ENCODE measurements around the gene CMTM6.

DNA sequence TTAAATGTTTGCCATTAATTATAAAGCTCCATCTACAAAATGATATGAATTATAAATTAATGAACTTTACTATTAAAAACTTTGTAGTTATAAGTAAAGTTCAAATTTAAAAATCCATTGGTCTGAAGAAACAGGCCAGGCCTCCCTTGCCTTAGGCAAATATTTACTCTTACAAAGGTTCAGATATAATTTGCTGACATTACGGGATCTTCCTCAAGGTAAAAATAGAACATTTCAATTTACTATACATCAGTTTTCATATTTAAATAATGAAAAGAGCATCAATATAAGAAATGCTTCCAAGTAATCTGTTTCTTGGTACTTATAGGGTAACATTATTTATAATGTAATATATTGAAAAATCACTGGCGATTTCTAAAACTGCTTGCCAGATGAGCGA is 3.7 kb downstream of the CMTM6 start:
- no peak for TF ChIP-seq ARHGAP35 (CRISPR knock-in tag; IDR thresholded peaks at IDR 0.05; ENCODE audit: borderline replicate concordance)
- no peak for TF ChIP-seq MXI1 (IDR thresholded peaks at IDR 0.05; ENCODE audit: borderline replicate concordance, low read depth, low read length)
- no peak for TF ChIP-seq POLR2AphosphoS2 (IDR thresholded peaks at IDR 0.05; ENCODE audit: low read depth, low read length)
- TF ChIP-seq, protein P1, sequence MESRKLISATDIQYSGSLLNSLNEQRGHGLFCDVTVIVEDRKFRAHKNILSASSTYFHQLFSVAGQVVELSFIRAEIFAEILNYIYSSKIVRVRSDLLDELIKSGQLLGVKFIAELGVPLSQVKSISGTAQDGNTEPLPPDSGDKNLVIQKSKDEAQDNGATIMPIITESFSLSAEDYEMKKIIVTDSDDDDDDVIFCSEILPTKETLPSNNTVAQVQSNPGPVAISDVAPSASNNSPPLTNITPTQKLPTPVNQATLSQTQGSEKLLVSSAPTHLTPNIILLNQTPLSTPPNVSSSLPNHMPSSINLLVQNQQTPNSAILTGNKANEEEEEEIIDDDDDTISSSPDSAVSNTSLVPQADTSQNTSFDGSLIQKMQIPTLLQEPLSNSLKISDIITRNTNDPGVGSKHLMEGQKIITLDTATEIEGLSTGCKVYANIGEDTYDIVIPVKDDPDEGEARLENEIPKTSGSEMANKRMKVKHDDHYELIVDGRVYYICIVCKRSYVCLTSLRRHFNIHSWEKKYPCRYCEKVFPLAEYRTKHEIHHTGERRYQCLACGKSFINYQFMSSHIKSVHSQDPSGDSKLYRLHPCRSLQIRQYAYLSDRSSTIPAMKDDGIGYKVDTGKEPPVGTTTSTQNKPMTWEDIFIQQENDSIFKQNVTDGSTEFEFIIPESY (CRISPR knock-in tag; IDR thresholded peaks at IDR 0.05): no peak
- no peak for TF ChIP-seq SMYD3 (CRISPR knock-in tag; IDR thresholded peaks at IDR 0.05)
- TF ChIP-seq, protein P2, sequence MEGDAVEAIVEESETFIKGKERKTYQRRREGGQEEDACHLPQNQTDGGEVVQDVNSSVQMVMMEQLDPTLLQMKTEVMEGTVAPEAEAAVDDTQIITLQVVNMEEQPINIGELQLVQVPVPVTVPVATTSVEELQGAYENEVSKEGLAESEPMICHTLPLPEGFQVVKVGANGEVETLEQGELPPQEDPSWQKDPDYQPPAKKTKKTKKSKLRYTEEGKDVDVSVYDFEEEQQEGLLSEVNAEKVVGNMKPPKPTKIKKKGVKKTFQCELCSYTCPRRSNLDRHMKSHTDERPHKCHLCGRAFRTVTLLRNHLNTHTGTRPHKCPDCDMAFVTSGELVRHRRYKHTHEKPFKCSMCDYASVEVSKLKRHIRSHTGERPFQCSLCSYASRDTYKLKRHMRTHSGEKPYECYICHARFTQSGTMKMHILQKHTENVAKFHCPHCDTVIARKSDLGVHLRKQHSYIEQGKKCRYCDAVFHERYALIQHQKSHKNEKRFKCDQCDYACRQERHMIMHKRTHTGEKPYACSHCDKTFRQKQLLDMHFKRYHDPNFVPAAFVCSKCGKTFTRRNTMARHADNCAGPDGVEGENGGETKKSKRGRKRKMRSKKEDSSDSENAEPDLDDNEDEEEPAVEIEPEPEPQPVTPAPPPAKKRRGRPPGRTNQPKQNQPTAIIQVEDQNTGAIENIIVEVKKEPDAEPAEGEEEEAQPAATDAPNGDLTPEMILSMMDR (CRISPR knock-in tag; IDR thresholded peaks at IDR 0.05): no peak
- no peak for TF ChIP-seq FOXA1 (IDR thresholded peaks at IDR 0.05)
- no peak for TF ChIP-seq FOXA1 (CRISPR knock-in tag; IDR thresholded peaks at IDR 0.05)
